Mammary epithelial cell (primary cell): ENCODE data around the gene KCTD18.

Experiments
- CTCF ChIP-seq, 2 donors: IDR thresholded peaks in 1 of 2; conservative IDR thresholded peaks in 1 of 2; 2 replicates each; pipeline ENCODE4 v1.5.1; 2011 to 2012; ENCODE audit warnings: inconsistent platforms in 2 of 2, low read length in 2 of 2, mild to moderate bottlenecking in 2 of 2, control low read depth in 1 of 2, low read depth in 1 of 2; ENCODE audit not compliant: insufficient read depth in 1 of 2; ENCODE audit errors: extremely low read depth in 1 of 2
- EZH2 ChIP-seq: IDR thresholded peaks from 2 replicates; pipeline ENCODE4 v1.6.1; 2012; ENCODE audit warnings: low read length, inconsistent platforms, borderline replicate concordance

DNA sequence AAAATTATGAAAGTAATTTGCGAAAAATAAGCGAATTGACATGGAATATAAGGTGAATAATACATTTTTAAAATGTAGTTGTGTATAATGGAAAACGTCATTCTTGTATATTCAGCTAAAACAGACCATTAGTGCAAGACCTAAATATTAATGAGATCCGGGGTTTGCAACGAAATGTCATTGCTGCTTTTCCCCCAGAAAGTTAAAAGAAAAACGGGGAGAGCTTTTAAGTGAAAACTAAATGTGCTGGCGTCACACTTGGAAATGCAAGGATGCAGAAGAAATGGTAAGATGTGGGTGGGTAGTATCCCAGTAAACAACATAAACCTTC lies 15.6 kb upstream of the KCTD18 start:
- no peak for TF ChIP-seq CTCF (conservative IDR thresholded peaks at IDR 0.05 in 1 of 2, IDR thresholded peaks at IDR 0.05 in 1 of 2; ENCODE audit: extremely low read depth in 1 of 2, insufficient read depth in 1 of 2, low read depth in 1 of 2, low read length in 2 of 2)
- no peak for TF ChIP-seq EZH2
